GM19324 (cell line): ENCODE measurements around the gene ROBO2.

Experiments used
- ATAC-seq: cut with Tn5 transposase; IDR thresholded peaks from one replicate; pipeline ENCODE4 v1.9.1; 2021; ENCODE audit warnings: mild to moderate bottlenecking, moderate library complexity; ENCODE audit not compliant: unreplicated experiment, low FRiP score

ROBO2 gene

GRCh38 chr3:77102951-77103769 lies 63.3 kb downstream of the ROBO2 start:
- no peak for ATAC-seq

- ATAC-seq = no peak
Measured at GRCh38 chr3:77122652-77123051, 82.8 kb downstream of the ROBO2 start.

- no peak for ATAC-seq
Measured at GRCh38 chr3:77125966-77126365, 86.1 kb downstream of the ROBO2 start.

- no peak for ATAC-seq
Measured at GRCh38 chr3:77134769-77135168, 94.9 kb downstream of the ROBO2 start.

- ATAC-seq = no peak
Measured at GRCh38 chr3:77137559-77137958, 97.7 kb downstream of the ROBO2 start.

- ATAC-seq = no peak
Measured at GRCh38 chr3:77139624-77140023, 99.7 kb downstream of the ROBO2 start.

- no peak for ATAC-seq
Measured at GRCh38 chr3:77141423-77141822, 101.5 kb downstream of the ROBO2 start.

GRCh38 chr3:77142578-77142977 lies 102.7 kb downstream of the ROBO2 start:
- ATAC-seq = no peak

GRCh38 chr3:77146004-77146403 lies 106.1 kb downstream of the ROBO2 start:
- no peak for ATAC-seq

- no peak for ATAC-seq
Measured at GRCh38 chr3:77147836-77148578, 108.1 kb downstream of the ROBO2 start.

GRCh38 chr3:77149382-77149781 lies 109.5 kb downstream of the ROBO2 start:
- no peak for ATAC-seq

GRCh38 chr3:77150028-77150427 lies 110.1 kb downstream of the ROBO2 start:
- no peak for ATAC-seq

- no peak for ATAC-seq
Measured at GRCh38 chr3:77150759-77151158, 110.9 kb downstream of the ROBO2 start.

- no peak for ATAC-seq
Measured at GRCh38 chr3:77158730-77159581, 119.1 kb downstream of the ROBO2 start.

- ATAC-seq = no peak
Measured at GRCh38 chr3:77160931-77161497, 121.1 kb downstream of the ROBO2 start.

GRCh38 chr3:77169823-77170222 lies 129.9 kb downstream of the ROBO2 start:
- no peak for ATAC-seq

GRCh38 chr3:77171026-77171425 lies 131.1 kb downstream of the ROBO2 start:
- ATAC-seq = no peak

- no peak for ATAC-seq
Measured at GRCh38 chr3:77179762-77180161, 139.9 kb downstream of the ROBO2 start.

GRCh38 chr3:77182341-77182740 lies 142.4 kb downstream of the ROBO2 start:
- no peak for ATAC-seq

GRCh38 chr3:77186319-77186718 lies 146.4 kb downstream of the ROBO2 start:
- no peak for ATAC-seq

- ATAC-seq = no peak
Measured at GRCh38 chr3:77186728-77187127, 146.8 kb downstream of the ROBO2 start.
